K562 (cell line): ENCODE results near the gene SLC5A4. TPM values are rescaled to one million over a fixed set of nuclear protein-coding genes. Genes with fewer than 3 reads are reported as not detected.

Experiments used
- ATAC-seq: fragments of 200-7000 bp; cut with Tn5 transposase; 3 replicates; pipeline ENCODE4 v1.9.1; 2020; ENCODE audit warnings: moderate library complexity
- BruUV-seq: library from RNA; stranded (reverse); fragments of 400-500 nt; replicated peaks from 2 replicates; lab custom pipeline; 2021; lab: Mats Ljungman, UMichigan
- CTCF ChIA-PET: fragments of 300-600 bp; formaldehyde crosslinking; extraction: SDS; loops from one replicate; lab custom pipeline; 2021; ENCODE audit warnings: low intra/inter-chr PET ratio; lab: Yijun Ruan, JAX
- POLR2A ChIA-PET: fragments of 300-600, 350-650 bp; sonication (Branson Sonifier 250); formaldehyde crosslinking; extraction: SDS; loops from one replicate; lab custom pipeline; 2021; ENCODE audit warnings: antibody characterized with exemption, inconsistent platforms; lab: Yijun Ruan, JAX
- DNase-seq, 4 experiments: peaks; one replicate each; pipeline versions ENCODE4 v3.0.0 to v3.0.0-alpha.2; 2011 to 2018; ENCODE audit warnings: low spot score in 3 of 4, mixed read lengths in 3 of 4; ENCODE audit errors: extremely low read depth in 1 of 4
- FAIRE-seq: peaks from 2 replicates; lab custom pipeline; 2011; peaks lifted over from hg19 to GRCh38; lab: Jason Lieb, UNC
- H2AFZ ChIP-seq: 2 replicates; pipeline ENCODE4 v1.6.0; 2011; ENCODE audit warnings: low read depth, low read length, control low read depth, inconsistent platforms
- H3K27ac ChIP-seq: fragments of 200-600 bp; 3 replicates; pipeline ENCODE4 v1.8.0; 2011; ENCODE audit warnings: low read depth, mild to moderate bottlenecking, control low read depth, inconsistent platforms, low read length, moderate library complexity, mixed read lengths; ENCODE audit errors: extremely low read depth
- H3K27me3 ChIP-seq, 2 experiments: fragments of 300-600 bp in 1 of 2; 2 replicates in 1 of 2; 3 replicates in 1 of 2; pipeline versions ENCODE4 v1.6.0 to v1.8.0; 2011; ENCODE audit warnings: inconsistent platforms in 2 of 2, low read length in 2 of 2, mild to moderate bottlenecking in 1 of 2, mixed read lengths in 1 of 2, moderate library complexity in 1 of 2; ENCODE audit not compliant: control insufficient read depth in 2 of 2, insufficient read depth in 2 of 2
- H3K36me3 ChIP-seq: fragments of 300-600 bp; 3 replicates; pipeline ENCODE4 v1.8.0; 2011; ENCODE audit warnings: mild to moderate bottlenecking, low read length, inconsistent platforms; ENCODE audit not compliant: control insufficient read depth, insufficient read depth
- H3K4me1 ChIP-seq, 2 experiments: fragments of 200-600 bp in 1 of 2; replicated peaks in 1 of 2; 2 replicates in 1 of 2; 3 replicates in 1 of 2; pipeline versions ENCODE4 v1.5.1 to v1.8.0; 2011; ENCODE audit warnings: inconsistent platforms in 2 of 2, low read length in 2 of 2, mild to moderate bottlenecking in 1 of 2, mixed read lengths in 1 of 2, moderate library complexity in 1 of 2; ENCODE audit not compliant: control insufficient read depth in 2 of 2, insufficient read depth in 2 of 2
- H3K4me2 ChIP-seq: 2 replicates; pipeline ENCODE4 v1.6.1; 2011; ENCODE audit warnings: low read length, control low read depth, inconsistent platforms, mixed read lengths; ENCODE audit not compliant: insufficient read depth
- H3K4me3 ChIP-seq: fragments of 200-600 bp; sonication (generic), shearing (Covaris generic); 2 replicates; pipeline ENCODE4 v1.5.1; 2016; ENCODE audit warnings: control low read depth, inconsistent platforms
- H3K79me2 ChIP-seq: fragments of 200-600 bp; 3 replicates; pipeline ENCODE4 v1.8.0; 2011; ENCODE audit warnings: low read length, inconsistent platforms; ENCODE audit not compliant: control insufficient read depth, insufficient read depth
- H3K9ac ChIP-seq, 2 experiments: 2 replicates each; pipeline versions ENCODE4 v1.6.0 to v1.6.1; 2011; ENCODE audit warnings: low read depth in 2 of 2, low read length in 2 of 2, control low read depth in 1 of 2, inconsistent platforms in 1 of 2, mild to moderate bottlenecking in 1 of 2, mixed read lengths in 1 of 2; ENCODE audit not compliant: insufficient read depth in 1 of 2
- H3K9me1 ChIP-seq: one replicate; pipeline ENCODE4 v1.6.0; 2011; ENCODE audit warnings: inconsistent platforms, mild to moderate bottlenecking, low read length, moderate library complexity; ENCODE audit not compliant: control insufficient read depth, insufficient read depth
- H3K9me3 ChIP-seq: replicated peaks from 2 replicates; pipeline ENCODE4 v1.5.1; 2011; ENCODE audit warnings: low read depth, low read length, inconsistent platforms; ENCODE audit not compliant: control insufficient read depth, insufficient read depth
- H4K20me1 ChIP-seq: replicated peaks from 2 replicates; pipeline ENCODE4 v1.6.1; 2011; ENCODE audit warnings: low read length, inconsistent platforms, mixed read lengths; ENCODE audit not compliant: control insufficient read depth, insufficient read depth
- CC2D1A ChIP-seq: fragments of 450-650 bp; IDR thresholded peaks from 2 replicates; pipeline ENCODE4 v1.6.1; 2017; ENCODE audit warnings: mild to moderate bottlenecking
- CUX1 ChIP-seq: fragments of 200-800 bp; sonication (Bioruptor generic); IDR thresholded peaks from 2 replicates; pipeline ENCODE4 v1.6.1; 2016; ENCODE audit warnings: missing genetic modification characterization, missing compliant biosample characterization
- MAX ChIP-seq: sonication (generic); formaldehyde crosslinking; IDR thresholded peaks from 2 replicates; pipeline ENCODE4 v1.9.0; 2022; ENCODE audit warnings: mild to moderate bottlenecking, missing genetic modification reagents
- PURB ChIP-seq: sonication (generic); formaldehyde crosslinking; IDR thresholded peaks from 2 replicates; pipeline ENCODE4 v1.9.0; 2021; ENCODE audit warnings: low read depth, mild to moderate bottlenecking, missing genetic modification reagents
- WGBS: fragments of 100-300 bp; shearing (Covaris generic); methylation state at CpG from one replicate; pipeline ENCODE4 v1.1.6; 2016; ENCODE audit warnings: low coverage, mixed read lengths; ENCODE audit not compliant: insufficient coverage; ENCODE audit errors: missing lambda C conversion rate; 5-methylcytosine and 5-hydroxymethylcytosine counted together
- in situ Hi-C: fragments of 300-500 bp; cut with MboI; formaldehyde crosslinking; loops from 4 replicates; pipeline ENCODE4 v1.15.0; 2018; ENCODE audit warnings: inconsistent platforms, mixed read lengths
- intact Hi-C: fragments of 100-400 bp; cut with micrococcal nuclease; formaldehyde crosslinking; loops from 2 replicates; pipeline ENCODE4 v1.14.2; 2022
- polyA plus RNA-seq, 8 experiments: library from polyadenylated mRNA; depleted of rRNA in 4 of 8; stranded (reverse) in 5 of 8; unstranded in 3 of 8; fragments of >200 nt; fragmentation: Nextera tagmentation in 2 of 8; fragmentation: Illumina TruSeq in 1 of 8; extraction: Ambion mirVana in 2 of 8; extraction: Trizol in 1 of 8; gene quantifications; 2 replicates each; pipeline versions ENCODE4 v1.2.1 to v1.2.3, GENCODE V29; 2011 to 2014; ENCODE audit warnings: inconsistent platforms in 1 of 8, missing spikeins in 1 of 8
- total RNA-seq, 7 experiments: library from RNA; depleted of rRNA in 6 of 7; stranded (reverse); fragments of >200 nt in 6 of 7; fragmentation: Illumina TruSeq in 2 of 7; extraction: Trizol in 2 of 7; gene quantifications; 2 replicates each; pipeline versions ENCODE4 v1.2.1 to v1.2.3, GENCODE V29; 2011 to 2021; ENCODE audit warnings: low replicate concordance in 1 of 7

SLC5A4 gene
- total and polyA plus RNA-seq, 9 of the 15 experiments (the other 6 are each of a cell fraction or from before 2014, with no cell fraction given) = not detected

- TF ChIP-seq CUX1 (CRISPR knock-in tag) (no peak), PURB (CRISPR knock-in tag) (no peak)
Measured at GRCh38 chr22:32270641-32271369, 15.7 kb upstream of the SLC5A4 start (continued).

- DNase-seq = no peak
- Histone ChIP-seq H4K20me1 (no peaks in the 10 kb centered on the region), H2AFZ (no peak overlapping the region), H3K27me3 (peaks cover 20 to 40% of the 10 kb centered on the region in 2 experiments; a peak in 4 of 5 replicates), H3K4me1 (no peaks in the 10 kb centered on the region; a peak in 1 of 5 replicates), H3K9me1 (peaks cover 3% of the 10 kb centered on the region), H3K9ac (no peak overlapping the region), H3K27ac (no peak overlapping the region), H3K79me2 (no peaks in the 10 kb centered on the region), H3K9me3 (no peaks in the 10 kb centered on the region), H3K4me2 (no peak overlapping the region), H3K4me3 (no peak overlapping the region), H3K36me3 (no peaks in the 10 kb centered on the region)
- TF ChIP-seq MAX (CRISPR knock-in tag) (0 out of 2 replicates have a peak, but pooled peaks have one; percentile 11), CC2D1A (no peak)
- ChIA-PET POLR2A (no interaction called here), CTCF (no interaction called here)
- no peak for FAIRE-seq
- no TSS peak for BruUV-seq
- WGBS = 5% methylated on average over 15 of the region's 16 CpGs
- intact Hi-C loops = loop anchor here (5.0 kb wide), 1 partner anchor 292 kb away; no protein-coding TSS in a partner anchor
- no peak for ATAC-seq
- in situ Hi-C loops = loop anchor here (5.0 kb wide), 1 partner anchor 292 kb away; no protein-coding TSS in a partner anchor
Measured at GRCh38 chr22:32269316-32269715, 14.2 kb upstream of the SLC5A4 start.
